ENCODE results near the gene CRELD2. TPM values are rescaled to one million over a fixed set of nuclear protein-coding genes. Genes with fewer than 3 reads are reported as not detected.

Gene CRELD2
- polyA plus RNA-seq, 1 donor (not counting 4 experiments of a cell fraction or from before 2014, with no cell fraction given), result 33.5 TPM

GRCh38 chr22:49942565-49943404 is 24.4 kb downstream of the CRELD2 start:
- DNase-seq (ENCODE audit: low read depth, low spot score) (no peak), FAIRE-seq (no peak)
- Histone ChIP-seq H3K79me2 (ENCODE audit: control insufficient read depth, insufficient read depth, low read length) (no peaks in the 10 kb centered on the region), H3K9me1 (ENCODE audit: control insufficient read depth, extremely low read depth, insufficient read depth, low read length) (no peaks in the 10 kb centered on the region), H4K20me1 (ENCODE audit: control insufficient read depth, extremely low read depth, insufficient read depth, low read length) (no peaks in the 10 kb centered on the region), H3K36me3 (ENCODE audit: control insufficient read depth in 2 of 2, extremely low read depth in 1 of 2, insufficient read depth in 2 of 2, low read length in 2 of 2) (no peaks in the 10 kb centered on the region), H3K4me1 (ENCODE audit: control insufficient read depth, extremely low read depth, insufficient read depth, low read length) (peaks cover 10% of the 10 kb centered on the region), H3K4me2 (ENCODE audit: control insufficient read depth, extremely low read depth, insufficient read depth, low read depth, low read length) (no peak overlapping the region), H2AFZ (ENCODE audit: control insufficient read depth, low read length) (no peak overlapping the region), H3K27ac (ENCODE audit: control insufficient read depth, insufficient read depth, low read length) (no peak overlapping the region), H3K27me3 (ENCODE audit: control insufficient read depth, extremely low read depth, insufficient read depth, low read length) (no peaks in the 10 kb centered on the region), H3K9me3 (ENCODE audit: control insufficient read depth, low read depth, low read length) (no peaks in the 10 kb centered on the region), H3K9ac (ENCODE audit: control insufficient read depth, extremely low read depth, insufficient read depth, low read length) (no peak overlapping the region), H3K4me3 (ENCODE audit: control insufficient read depth in 2 of 3, extremely low read depth in 1 of 3, insufficient read depth in 2 of 3, low read depth in 1 of 3, low read length in 3 of 3) (no peak overlapping the region)
- no peak for TF ChIP-seq EZH2 (IDR thresholded peaks at IDR 0.05; ENCODE audit: low read length)
- TF ChIP-seq, protein P1, sequence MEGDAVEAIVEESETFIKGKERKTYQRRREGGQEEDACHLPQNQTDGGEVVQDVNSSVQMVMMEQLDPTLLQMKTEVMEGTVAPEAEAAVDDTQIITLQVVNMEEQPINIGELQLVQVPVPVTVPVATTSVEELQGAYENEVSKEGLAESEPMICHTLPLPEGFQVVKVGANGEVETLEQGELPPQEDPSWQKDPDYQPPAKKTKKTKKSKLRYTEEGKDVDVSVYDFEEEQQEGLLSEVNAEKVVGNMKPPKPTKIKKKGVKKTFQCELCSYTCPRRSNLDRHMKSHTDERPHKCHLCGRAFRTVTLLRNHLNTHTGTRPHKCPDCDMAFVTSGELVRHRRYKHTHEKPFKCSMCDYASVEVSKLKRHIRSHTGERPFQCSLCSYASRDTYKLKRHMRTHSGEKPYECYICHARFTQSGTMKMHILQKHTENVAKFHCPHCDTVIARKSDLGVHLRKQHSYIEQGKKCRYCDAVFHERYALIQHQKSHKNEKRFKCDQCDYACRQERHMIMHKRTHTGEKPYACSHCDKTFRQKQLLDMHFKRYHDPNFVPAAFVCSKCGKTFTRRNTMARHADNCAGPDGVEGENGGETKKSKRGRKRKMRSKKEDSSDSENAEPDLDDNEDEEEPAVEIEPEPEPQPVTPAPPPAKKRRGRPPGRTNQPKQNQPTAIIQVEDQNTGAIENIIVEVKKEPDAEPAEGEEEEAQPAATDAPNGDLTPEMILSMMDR (optimal IDR thresholded peaks at IDR 0.05 in 1 of 3, IDR thresholded peaks at IDR 0.05 in 1 of 3, conservative IDR thresholded peaks at IDR 0.05 in 1 of 3; ENCODE audit: extremely low read depth in 1 of 3, insufficient read depth in 2 of 3, low read length in 3 of 3), result no peak
- dilution Hi-C loops (cut with MboI; ENCODE audit: extremely low pct_ligation_motif_present, low sequenced_read_pairs), result no loop called here

DNA sequence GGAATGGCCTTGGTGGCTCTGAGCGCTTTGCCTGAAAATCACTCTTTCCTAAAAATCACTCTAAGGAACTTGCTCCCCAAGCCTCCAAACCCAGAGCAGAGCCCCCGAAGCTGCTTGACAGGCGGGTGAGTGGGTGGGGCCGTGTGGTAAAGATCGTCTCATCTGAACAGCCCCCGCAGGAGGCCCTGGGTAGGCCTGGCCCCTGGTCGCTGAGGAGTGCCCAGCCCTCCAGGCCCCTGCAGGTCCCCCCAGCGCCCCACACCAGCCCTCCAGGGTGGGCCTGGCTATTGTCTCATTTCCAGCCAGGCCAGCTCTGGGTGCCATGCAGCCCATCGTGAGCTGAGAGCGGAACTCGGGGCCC is 25.0 kb downstream of the CRELD2 start:
- Histone ChIP-seq H3K27me3 (ENCODE audit: control insufficient read depth, extremely low read depth, insufficient read depth, low read length) (no peaks in the 10 kb centered on the region), H3K79me2 (ENCODE audit: control insufficient read depth, insufficient read depth, low read length) (no peaks in the 10 kb centered on the region), H3K9me1 (ENCODE audit: control insufficient read depth, extremely low read depth, insufficient read depth, low read length) (no peaks in the 10 kb centered on the region), H3K9ac (ENCODE audit: control insufficient read depth, extremely low read depth, insufficient read depth, low read length) (no peak overlapping the region), H3K4me3 (ENCODE audit: control insufficient read depth in 2 of 3, extremely low read depth in 1 of 3, insufficient read depth in 2 of 3, low read depth in 1 of 3, low read length in 3 of 3) (no peak overlapping the region), H4K20me1 (ENCODE audit: control insufficient read depth, extremely low read depth, insufficient read depth, low read length) (no peaks in the 10 kb centered on the region), H3K9me3 (ENCODE audit: control insufficient read depth, low read depth, low read length) (no peaks in the 10 kb centered on the region), H3K4me2 (ENCODE audit: control insufficient read depth, extremely low read depth, insufficient read depth, low read depth, low read length) (no peak overlapping the region), H3K27ac (ENCODE audit: control insufficient read depth, insufficient read depth, low read length) (no peak overlapping the region), H3K4me1 (ENCODE audit: control insufficient read depth, extremely low read depth, insufficient read depth, low read length) (peaks cover 12% of the 10 kb centered on the region), H2AFZ (ENCODE audit: control insufficient read depth, low read length) (no peak overlapping the region), H3K36me3 (ENCODE audit: control insufficient read depth in 2 of 2, extremely low read depth in 1 of 2, insufficient read depth in 2 of 2, low read length in 2 of 2) (no peaks in the 10 kb centered on the region)
- FAIRE-seq, result no peak
- dilution Hi-C loops (cut with MboI; ENCODE audit: extremely low pct_ligation_motif_present, low sequenced_read_pairs), result no loop called here
- TF ChIP-seq, protein P1 (optimal IDR thresholded peaks at IDR 0.05 in 1 of 3, IDR thresholded peaks at IDR 0.05 in 1 of 3, conservative IDR thresholded peaks at IDR 0.05 in 1 of 3; ENCODE audit: extremely low read depth in 1 of 3, insufficient read depth in 2 of 3, low read length in 3 of 3), result no peak
- no peak for TF ChIP-seq EZH2 (IDR thresholded peaks at IDR 0.05; ENCODE audit: low read length)
- DNase-seq (ENCODE audit: low read depth, low spot score), result no peak
